ENCODE data around the gene SEMA4D. TPM values are rescaled to one million over a fixed set of nuclear protein-coding genes. Genes with fewer than 3 reads are reported as not detected.

SEMA4D gene
- total and polyA plus RNA-seq, 7 donors: 1.4 to 35.1 (median 4.6) TPM

DNA sequence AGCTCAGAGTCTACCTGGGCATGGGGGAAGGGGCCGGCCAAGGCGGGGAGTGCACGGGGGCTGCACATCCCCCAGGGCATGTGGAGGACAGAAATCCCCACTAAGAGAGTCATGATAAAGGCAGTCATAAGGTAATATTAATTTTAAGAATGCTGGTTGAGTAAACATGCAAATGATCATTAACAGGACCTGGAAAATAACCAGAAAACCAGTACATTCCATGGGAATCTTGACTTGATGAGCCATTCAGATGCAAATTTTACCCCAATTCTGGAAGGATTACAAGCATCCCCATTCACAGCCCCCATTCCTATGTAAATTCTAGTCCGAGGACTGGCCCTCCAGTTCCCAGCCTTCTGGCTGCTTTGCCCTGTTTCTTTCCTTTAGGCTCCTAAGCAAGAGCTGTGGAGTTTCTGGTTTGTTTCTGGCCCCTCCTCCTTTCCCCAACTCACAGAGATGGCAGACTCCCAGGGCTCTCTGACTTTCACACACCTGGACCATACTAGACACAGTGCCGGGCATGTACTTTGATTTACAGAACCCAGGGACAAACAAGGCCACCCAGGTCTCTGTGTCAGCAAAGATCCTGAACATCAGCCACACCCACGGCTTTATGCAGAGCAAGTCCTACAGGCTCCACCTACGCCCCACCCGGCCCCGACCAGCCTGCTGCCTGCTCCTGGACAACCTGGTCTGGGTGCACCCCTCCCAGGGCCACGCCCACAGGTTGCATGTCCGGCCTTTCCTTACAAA is 62.7 kb downstream of the SEMA4D start:
- intact Hi-C loops (cut with DNase I): no loop called here
- no peak overlapping the region for H3K4me3 ChIP-seq
- TF ChIP-seq POLR2A (IDR thresholded peaks at IDR 0.05): no peak
- no peak for TF ChIP-seq EP300 (IDR thresholded peaks at IDR 0.05)
- no peak for TF ChIP-seq POLR2AphosphoS5 (IDR thresholded peaks at IDR 0.05)
- TF ChIP-seq, protein P1, sequence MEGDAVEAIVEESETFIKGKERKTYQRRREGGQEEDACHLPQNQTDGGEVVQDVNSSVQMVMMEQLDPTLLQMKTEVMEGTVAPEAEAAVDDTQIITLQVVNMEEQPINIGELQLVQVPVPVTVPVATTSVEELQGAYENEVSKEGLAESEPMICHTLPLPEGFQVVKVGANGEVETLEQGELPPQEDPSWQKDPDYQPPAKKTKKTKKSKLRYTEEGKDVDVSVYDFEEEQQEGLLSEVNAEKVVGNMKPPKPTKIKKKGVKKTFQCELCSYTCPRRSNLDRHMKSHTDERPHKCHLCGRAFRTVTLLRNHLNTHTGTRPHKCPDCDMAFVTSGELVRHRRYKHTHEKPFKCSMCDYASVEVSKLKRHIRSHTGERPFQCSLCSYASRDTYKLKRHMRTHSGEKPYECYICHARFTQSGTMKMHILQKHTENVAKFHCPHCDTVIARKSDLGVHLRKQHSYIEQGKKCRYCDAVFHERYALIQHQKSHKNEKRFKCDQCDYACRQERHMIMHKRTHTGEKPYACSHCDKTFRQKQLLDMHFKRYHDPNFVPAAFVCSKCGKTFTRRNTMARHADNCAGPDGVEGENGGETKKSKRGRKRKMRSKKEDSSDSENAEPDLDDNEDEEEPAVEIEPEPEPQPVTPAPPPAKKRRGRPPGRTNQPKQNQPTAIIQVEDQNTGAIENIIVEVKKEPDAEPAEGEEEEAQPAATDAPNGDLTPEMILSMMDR (IDR thresholded peaks at IDR 0.05): no peak
- no peaks in the 10 kb centered on the region for H3K36me3 ChIP-seq
- H3K4me1 ChIP-seq: peaks cover 0 to 4% (median 0%) of the 10 kb centered on the region in 4 donors
- no peaks in the 10 kb centered on the region for H3K9me3 ChIP-seq
- 30 to 63% methylated on average over 11 of the region's 11 CpGs for WGBS, 2 donors
- no peak overlapping the region for H3K27ac ChIP-seq
- no peaks in the 10 kb centered on the region for H3K27me3 ChIP-seq
- DNase-seq: no peak

DNA sequence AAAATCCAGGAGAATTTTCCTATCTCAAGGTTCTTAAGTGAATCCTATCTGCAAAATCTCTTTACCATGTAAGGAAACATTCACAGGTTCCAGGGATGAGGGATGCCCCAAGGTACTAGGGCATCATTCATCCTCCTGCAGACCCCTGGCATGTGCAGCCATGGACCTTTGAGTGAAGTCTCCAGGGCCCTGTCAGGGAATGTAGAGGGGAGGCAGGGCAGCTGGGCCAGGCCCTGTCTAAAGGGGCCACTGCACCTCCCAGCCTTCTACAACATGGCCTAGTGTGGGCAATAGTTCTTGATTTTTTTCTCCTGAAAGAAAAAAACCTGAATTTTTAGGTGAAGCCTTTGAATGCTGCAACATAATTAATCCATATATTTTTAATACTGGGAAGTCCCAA is 63.3 kb downstream of the SEMA4D start:
- H3K4me1 ChIP-seq: peaks cover 0 to 4% (median 0%) of the 10 kb centered on the region in 4 donors
- no peaks in the 10 kb centered on the region for H3K36me3 ChIP-seq
- DNase-seq: no peak
- H3K9me3 ChIP-seq: no peaks in the 10 kb centered on the region
- H3K4me3 ChIP-seq: no peak overlapping the region
- no peaks in the 10 kb centered on the region for H3K27me3 ChIP-seq
- intact Hi-C loops (cut with DNase I): no loop called here
- no peak overlapping the region for H3K27ac ChIP-seq
- TF ChIP-seq EP300 (IDR thresholded peaks at IDR 0.05): no peak
- no peak for TF ChIP-seq POLR2AphosphoS5 (IDR thresholded peaks at IDR 0.05)
- TF ChIP-seq POLR2A (IDR thresholded peaks at IDR 0.05): no peak
- TF ChIP-seq, protein P1 (IDR thresholded peaks at IDR 0.05): no peak

DNA sequence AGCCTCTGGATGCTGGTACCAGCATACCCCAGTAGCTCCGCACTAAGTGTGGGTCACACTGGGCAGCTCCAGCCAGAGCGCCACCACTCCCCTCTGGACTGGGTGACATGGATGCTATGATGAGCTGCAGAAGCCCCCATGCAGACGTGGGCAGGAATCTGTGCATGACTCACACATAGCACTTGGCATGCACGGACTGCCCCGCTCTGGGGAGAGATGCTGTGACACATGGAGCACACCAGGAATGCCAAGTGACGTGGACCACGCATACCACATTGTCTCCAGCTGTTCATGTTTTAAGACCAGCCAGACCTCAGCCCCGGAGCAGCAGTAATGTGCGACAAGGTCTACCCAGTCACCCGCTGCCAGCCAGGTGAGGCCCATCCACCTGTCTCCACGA is 64.1 kb downstream of the SEMA4D start:
- no peak for DNase-seq

DNA sequence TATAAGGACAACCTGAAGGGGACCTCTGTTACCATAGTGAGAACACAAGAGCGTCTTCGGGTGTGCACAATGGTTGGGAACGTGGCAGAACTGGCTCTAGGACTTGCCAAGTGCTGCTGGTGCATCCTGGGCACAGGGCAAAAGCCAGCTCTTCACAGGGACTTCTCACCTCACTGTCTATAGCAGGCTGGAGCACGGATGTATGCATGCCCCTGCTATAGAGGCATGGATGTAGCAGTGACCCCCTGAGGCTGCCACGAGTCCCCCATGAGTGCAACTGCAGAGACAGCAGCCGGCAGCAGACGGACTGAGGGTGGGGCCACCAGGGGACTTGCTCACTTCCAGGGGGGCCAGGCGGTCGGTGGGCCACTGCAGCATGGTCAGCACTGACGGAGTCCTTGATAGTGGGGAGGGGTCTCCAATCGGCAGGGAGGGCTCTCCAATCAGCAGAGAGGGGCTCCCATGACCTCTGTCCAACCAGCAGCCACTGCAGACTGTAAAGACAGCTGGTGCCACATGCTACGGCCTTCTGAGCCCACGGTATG is 64.9 kb downstream of the SEMA4D start:
- H3K4me3 ChIP-seq: no peak overlapping the region
- H3K4me1 ChIP-seq: peaks cover 0 to 4% (median 0%) of the 10 kb centered on the region in 4 donors
- H3K27ac ChIP-seq: no peak overlapping the region
- 81 to 83% methylated on average over 13 of the region's 13 CpGs for WGBS, 2 donors
- H3K36me3 ChIP-seq: no peaks in the 10 kb centered on the region
- no peaks in the 10 kb centered on the region for H3K27me3 ChIP-seq
- TF ChIP-seq EP300 (IDR thresholded peaks at IDR 0.05): no peak
- TF ChIP-seq, protein P1 (IDR thresholded peaks at IDR 0.05): no peak
- TF ChIP-seq POLR2A (IDR thresholded peaks at IDR 0.05): no peak
- TF ChIP-seq POLR2AphosphoS5 (IDR thresholded peaks at IDR 0.05): no peak
- no peak for DNase-seq
- intact Hi-C loops (cut with DNase I): no loop called here
- no peaks in the 10 kb centered on the region for H3K9me3 ChIP-seq

More for the DNA sequence above, 64.1 kb downstream of the SEMA4D start:
- intact Hi-C loops (cut with DNase I): no loop called here
- WGBS, 2 donors: 92 to 93% methylated on average over 11 of the region's 11 CpGs
- Histone ChIP-seq H3K27me3 (no peaks in the 10 kb centered on the region), H3K9me3 (no peaks in the 10 kb centered on the region), H3K4me1 (peaks cover 0 to 4% (median 0%) of the 10 kb centered on the region in 4 donors), H3K36me3 (no peaks in the 10 kb centered on the region), H3K27ac (no peak overlapping the region), H3K4me3 (no peak overlapping the region)
- no peak for TF ChIP-seq POLR2A (IDR thresholded peaks at IDR 0.05)
- TF ChIP-seq POLR2AphosphoS5 (IDR thresholded peaks at IDR 0.05): no peak
- TF ChIP-seq EP300 (IDR thresholded peaks at IDR 0.05): no peak
- TF ChIP-seq, protein P1 (IDR thresholded peaks at IDR 0.05): no peak
